Measurements from ENCODE around the gene NRP1.
"Not testable (repeated sequence)": the region's sequence is repeated elsewhere in the genome, so short reads cannot be mapped to it uniquely, and the experiment has no call there.

The NRP1 gene

DNA sequence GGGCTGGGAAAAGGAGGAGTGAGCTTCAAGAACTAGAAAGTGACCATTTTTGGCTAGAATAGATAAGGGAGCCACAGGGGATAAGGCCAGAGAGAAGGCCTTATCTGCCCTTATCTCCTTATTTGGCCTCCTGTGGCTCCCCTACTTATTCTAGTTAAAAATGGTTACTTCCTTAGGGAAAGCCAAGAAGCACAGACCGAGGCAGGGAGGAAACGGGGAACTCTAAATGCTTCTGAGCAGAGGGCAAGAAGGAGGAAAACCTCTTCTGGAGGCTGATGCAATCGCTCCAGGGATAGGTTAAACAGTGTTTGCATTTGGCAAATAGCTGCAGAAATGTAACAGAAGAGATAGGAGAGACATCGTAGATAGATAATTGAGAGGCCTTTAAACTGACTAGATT, 18.6 kb downstream of the NRP1 start:
- no peak for FAIRE-seq

DNA sequence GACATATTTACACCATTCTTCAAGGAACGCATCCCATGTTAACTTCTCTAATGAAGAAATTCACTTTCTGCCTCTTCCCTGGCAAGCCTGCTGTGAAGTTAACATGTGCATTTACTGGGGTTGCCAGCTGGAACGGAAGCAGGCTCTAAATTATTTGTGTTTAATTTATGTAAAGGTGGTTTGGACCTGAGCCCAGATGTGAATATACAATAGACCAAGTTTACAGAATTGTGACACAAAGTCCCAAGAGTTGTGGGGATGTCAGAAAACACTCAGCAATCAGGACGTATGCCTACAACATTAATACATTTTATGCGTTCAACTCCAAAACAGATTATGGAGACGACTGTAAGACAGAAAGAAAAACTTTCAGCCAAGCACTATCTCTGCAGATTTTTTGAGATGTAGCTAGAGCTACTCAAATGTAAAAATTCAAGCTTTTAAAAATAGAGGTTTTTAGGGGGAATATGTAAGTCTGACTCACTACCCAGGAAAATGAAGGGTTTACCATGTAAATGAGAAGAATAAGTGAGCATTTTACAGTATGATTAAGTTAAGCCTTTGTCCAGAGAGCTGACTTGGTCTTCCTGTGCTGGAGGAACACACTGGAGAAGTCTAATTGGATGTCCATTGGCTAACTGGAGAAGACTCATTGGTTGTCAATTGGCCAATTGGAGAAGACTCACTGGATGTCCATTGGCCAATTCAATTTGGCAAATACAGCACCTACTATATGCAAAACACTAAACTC, 19.5 kb downstream of the NRP1 start:
- no peak for FAIRE-seq

DNA sequence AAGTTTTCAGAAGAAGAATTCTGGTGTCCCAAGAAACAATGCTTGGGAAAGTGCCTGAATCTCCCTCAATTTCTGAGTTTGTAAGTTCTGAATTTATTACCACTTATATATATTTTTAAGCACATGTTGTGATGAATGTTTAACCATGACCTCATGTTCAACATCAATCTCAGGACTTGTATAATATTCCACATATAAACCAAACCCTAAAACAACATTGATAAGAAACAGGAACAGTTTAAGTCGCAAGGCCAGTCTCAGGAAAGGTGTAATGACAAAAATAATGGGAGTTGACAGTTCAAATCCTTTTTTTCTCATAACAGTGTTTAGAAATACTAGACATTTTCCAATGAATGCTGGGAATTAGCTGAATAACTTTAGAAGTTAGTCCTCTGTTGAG, 22.8 kb downstream of the NRP1 start:
- FAIRE-seq: no peak

DNA sequence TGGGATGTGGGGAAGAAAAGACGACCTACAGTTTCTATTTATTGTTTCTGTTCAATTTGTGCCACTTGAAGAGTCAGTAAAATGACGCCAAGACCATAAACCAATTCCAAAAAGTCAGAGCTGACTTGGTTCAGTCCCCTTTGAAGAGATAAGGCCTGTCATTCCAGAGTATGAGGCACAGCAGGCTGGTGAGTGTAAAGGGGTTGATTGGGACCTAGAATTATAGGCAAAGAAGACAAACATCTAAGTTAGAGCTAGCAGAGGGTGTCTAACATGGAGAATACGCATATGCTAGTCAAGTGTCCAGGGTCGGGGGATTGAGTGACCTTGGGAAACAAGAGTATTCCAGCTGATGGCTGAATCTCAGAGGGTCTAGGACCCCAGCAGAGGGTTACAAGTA, 23.6 kb downstream of the NRP1 start:
- no peak for FAIRE-seq

DNA sequence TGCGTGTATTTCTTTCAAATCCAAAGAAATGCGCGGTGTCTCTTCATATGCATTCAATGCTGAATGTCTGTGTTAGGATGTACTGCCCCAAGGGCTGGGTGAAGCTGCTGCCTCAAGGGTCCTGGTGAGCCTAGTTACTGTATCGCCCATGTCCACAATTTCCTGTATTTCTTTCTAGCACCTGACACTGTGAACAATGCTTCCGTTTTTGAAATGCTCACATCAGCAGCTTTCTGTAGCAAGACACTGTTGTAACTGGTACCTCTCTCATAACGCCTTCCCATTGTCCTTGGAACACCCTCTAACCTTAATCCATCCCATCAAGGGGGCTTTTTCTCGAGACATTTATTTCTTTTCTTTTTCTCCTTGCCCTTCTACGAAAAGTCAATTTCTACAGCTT, 25.1 kb downstream of the NRP1 start:
- no peak for FAIRE-seq

DNA sequence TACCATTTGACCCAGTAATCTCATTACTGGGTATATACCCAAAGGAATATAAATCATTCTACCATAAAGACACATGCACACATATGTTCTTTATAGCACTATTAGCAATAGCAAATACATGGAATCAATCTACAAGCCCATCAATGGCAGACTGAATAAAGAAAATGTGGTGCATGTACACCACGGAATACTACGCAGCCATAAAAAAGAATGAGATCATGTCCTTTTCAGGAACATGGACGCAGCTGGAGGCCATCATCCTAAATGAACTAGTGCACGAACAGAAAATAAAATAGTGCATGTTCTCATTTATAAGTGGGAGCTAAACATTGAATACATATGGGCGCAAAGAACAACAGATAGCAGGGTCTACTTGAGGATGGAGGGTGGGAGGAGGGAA, 26.6 kb downstream of the NRP1 start:
- no peak for FAIRE-seq

DNA sequence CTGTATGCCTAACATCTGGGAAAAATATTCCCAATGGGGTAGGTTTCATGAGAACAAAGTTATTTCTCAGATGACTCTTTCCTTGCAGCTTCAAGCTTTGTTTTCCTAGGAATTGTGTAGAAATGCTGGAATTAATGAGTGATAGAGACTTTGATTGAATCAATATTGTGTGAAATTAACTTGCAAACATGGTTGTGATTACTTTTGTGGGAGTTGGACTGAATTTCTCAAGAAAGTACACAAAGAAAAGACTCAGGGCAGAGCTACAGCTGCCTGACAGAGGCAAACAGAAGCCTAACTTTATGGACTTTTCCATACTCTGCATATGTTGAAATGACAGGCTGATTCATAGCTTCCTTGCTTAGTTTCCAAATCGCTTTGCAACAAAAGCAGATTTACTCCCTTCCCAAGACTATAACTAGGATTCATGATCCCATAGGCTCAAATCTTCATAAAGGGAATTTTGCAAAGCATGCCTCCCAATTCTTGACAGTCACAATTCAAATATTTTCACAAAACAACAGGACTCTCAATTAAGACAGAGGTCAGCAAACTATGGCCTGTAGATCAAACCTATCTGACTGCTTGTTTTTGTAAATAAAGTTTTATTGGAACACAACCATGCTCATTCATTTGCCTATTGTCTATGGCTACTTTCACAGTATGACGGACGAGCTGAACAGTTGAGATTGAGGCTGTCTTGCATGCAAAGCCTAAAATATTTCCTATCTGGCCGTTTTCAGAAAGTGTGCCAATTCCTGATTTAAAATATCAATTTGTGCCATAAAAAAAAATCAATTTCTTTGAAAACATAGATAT, 27.6 kb downstream of the NRP1 start:
- no peak for FAIRE-seq

DNA sequence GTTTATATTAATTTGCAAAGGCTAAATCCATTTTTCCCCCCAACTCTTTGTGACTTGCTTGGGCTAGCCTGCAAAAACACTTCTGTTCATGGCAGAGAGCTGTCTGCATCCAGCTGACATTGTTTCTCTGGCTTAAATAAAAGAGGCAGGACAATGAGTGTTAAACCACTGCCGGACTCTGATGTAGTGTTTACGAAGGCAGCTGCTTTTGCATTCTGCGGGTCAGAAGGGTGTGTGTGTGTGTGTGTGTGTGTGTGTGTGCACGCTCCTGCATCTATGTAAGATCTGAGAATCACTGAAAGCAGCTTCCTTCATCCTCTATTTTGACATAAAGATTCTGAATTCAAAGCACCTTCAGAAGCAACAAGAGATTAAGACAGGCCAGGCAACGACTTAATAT, 28.3 kb downstream of the NRP1 start:
- no peak for FAIRE-seq

DNA sequence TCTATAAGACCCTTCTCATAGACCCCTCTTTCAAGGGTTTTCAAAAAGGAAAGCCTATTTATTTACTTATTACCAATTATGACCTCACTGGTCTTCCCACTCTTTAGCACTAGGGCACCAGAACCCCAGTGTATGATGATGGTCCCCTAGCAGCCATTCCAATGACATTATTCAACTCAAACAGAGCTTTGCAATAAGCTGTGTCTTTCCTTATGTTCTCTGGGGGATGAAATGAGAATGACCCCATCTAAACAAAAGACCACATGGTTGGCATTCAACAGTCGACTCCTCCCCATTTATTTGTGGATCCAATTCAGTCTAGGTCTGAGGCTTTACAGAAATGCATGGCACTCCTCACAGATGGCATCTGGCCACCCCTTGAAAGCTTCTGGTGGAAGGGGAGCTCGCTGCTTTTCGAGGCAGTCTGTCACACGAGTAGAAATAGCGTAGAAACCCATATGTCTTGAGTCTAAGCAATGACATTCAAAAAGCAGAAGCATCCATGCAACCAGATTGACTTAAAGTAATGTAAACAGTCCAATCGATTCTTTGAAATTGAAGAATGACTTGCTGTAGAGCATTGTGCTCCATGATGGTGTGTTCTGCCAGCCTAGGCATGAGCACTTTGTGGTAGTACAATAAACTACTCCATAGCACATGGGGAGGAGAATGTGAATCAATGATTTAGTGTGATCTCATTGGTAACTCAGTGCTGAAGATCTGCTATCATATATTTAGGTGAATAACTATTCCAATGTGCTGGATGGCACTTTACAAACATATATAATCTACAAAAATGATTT, 29.8 kb downstream of the NRP1 start:
- no peak for FAIRE-seq

DNA sequence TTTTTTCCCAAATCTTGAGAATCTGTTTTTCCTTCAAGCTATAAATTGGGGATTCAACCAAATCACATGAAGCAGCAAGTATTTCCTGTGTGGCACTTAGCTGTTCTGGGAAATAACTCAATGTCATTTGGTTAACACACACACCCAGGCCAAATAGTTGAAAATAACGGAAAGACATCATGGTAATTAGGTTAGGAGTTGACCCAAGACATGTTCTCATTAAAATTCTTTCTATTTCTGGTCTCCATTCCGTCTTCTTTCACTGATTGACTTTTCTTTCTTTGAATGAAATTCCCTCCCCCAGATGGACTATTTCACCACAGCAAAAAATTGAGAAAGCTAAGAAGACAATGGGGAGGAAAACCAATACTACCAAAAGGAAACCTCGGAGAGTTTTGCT, 30.5 kb downstream of the NRP1 start:
- FAIRE-seq: peak; percentile 35

DNA sequence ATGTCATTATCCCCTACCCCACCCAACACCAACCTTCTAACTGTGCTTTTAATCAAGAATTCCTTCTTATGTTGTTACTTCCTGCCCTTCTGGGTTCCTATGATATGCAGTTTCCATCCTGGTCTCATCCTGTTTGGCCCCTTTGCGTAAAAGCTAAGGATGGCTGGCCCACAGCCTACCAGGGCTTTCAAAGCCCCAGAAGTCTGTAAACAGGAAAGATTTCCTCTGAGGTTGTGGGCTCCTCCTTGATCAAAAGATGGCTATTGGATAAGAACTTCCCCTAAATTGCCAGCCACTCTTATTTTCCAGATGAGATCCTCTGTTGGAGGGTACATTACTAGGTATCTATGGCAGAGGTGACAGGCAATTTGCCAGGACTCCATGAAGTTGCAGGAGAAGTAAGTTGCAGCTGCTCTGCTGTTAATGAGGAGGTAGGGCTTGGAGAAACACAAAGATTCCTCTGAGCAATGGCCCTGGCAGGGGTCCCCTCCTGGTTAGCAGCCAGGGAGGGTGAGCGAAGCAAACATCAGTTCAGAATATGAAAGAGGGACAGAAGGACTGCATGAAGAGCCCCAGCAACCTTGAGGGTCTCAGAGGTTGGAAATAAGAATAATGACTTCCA, 32.1 kb downstream of the NRP1 start:
- FAIRE-seq: no peak

DNA sequence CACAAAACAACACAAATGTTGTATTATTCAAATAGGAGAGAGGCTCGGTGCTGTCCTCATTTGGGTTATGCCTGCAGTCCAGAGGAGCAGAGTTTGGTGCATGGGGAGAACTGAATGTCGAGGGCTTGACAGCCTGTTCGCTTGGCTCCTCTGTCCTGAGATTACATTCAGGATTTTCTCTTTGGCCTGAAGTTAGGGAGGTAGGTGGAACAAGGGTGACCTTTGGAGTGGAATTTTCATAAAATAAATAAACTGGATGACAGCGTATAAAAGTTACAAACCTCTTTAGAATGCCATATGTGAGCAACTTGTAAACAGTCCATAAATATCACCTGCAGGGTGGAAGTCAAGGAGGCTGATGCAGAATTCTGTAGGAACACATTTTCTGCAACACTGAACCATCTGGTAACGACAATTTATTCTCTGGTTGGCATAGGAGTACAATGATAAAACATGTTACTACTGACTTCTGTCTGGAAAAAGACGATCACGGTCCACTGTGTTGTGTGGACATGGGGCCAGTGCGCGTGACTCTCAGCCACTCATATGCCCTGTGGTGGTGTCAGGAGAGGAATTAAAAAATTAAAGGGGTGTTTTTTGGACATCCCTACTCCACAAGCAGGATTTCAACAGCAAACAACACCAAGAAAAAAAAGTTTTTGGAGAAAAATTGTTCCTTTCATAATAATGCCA, 33.2 kb downstream of the NRP1 start:
- no peak for FAIRE-seq

DNA sequence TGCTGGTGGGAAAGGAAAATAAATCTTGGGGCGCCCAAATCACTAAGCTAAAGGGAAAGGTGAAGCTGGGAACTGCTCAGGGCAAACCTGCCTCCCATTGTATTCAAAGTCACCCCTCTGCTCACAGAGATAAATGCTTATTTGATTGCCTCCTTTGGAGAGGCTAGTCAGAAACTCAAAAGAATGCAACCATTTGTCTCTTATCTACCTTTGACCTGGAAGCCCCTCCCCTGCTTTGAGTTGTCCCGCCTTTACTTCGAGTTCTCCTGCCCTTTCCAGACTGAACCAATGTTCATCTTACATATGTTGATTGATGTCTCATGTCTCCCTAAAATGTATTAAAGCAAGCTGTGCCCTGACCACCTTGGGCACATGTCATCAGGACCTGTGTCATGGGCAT, 33.9 kb downstream of the NRP1 start:
- FAIRE-seq: not testable (repeated sequence)

DNA sequence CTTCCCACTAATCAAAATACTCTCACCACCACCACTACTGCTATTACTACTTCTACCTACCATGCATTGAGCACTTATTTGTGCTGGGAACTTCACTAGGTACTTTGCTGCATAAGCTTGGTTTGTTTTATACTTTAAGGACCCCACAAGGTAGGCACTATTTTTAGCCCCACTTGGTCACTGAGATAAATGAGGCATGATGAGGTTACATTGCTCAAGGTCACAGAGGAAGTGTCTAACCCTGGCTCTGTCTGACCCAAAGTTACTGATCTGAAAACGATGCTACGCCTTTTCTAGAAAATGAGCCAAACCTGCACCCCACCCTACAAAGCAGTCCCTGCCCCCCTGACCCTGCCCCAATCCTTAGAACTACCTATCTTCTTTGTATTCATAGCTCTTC, 35.6 kb downstream of the NRP1 start:
- FAIRE-seq: no peak

DNA sequence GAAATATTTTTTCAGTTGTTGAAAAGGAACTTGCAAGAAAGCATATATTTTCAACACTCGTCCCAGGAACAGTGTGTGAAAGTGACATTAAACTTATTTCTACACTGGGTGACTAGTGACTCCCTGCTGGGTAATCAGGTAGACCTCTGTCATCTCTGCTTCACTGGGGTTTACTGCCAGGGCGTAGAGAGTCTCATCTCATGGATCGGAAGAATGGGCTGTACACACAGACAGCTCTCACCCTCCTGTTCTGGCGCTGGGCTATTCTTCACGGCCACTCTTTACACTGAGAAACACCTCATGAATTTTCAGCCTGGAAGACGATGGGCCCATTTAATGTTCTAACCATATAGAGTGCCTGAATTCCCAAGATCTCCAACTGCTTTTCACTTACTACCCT, 36.4 kb downstream of the NRP1 start:
- FAIRE-seq: no peak

DNA sequence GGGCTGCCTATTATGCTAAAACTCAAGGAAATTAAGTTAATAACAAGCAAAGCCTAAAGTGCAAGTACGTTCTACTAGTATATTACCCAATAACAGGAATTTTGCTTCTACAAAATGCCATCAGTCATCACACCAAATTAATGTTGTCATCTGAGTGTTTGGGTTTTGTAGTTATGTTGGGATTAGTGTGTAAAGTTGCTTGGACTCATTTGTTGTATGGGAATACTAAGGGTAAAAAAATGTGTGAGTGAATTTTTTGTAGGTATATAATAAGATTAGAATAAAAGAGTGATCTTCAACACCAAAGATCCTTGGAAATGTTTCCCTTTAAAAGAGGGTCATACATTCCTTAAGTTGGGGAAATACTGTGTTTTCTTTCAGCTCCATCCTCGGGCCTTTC, 38.6 kb downstream of the NRP1 start:
- no peak for FAIRE-seq

DNA sequence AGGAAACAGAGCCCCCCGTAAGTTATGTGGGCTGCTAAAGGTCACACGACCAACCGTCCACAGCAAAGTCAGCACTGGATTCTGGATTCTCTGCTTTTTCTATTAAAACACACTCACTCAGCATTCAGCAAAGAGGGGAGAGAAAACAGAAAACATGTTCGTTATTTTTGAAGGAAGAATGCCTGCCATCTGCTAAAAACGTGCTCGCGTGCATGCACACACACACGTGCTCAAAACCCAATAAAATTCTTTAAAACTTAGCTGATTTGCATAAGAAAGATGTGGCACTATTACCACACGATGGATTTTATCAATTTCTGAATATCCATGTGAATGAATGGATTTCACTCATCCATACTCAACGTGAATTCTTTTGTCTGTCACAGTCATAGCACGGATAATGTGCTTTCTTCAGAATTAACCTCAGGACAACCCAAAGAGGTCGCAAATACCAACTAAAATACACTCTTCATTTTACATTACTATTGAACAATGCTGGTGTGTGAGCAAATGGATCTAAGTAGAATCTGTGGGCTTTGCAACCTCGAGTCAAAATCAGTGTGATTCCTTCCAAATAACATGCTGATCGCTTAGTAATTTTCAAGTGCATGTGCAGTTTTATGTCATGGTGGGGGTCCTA, 40.8 kb downstream of the NRP1 start:
- FAIRE-seq: no peak

DNA sequence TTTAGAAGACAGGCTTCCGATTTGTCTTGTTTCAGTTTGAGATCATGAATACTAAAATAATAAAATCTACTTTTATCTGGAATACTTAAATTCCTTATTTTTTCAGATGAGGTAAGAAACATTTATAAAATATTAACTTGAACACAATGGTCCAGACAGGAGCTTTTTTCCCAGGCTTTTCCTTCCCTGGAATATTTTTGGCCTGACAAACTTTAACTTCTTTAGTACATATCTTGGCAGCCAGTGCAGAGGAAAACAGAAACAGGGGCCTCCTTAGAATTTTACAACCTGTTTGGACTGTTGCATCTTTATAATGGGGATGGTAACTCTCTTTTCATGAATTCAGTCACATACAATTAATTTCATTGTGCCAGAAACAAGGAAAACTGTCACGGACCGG, 41.4 kb downstream of the NRP1 start:
- peak; percentile 48 for FAIRE-seq

DNA sequence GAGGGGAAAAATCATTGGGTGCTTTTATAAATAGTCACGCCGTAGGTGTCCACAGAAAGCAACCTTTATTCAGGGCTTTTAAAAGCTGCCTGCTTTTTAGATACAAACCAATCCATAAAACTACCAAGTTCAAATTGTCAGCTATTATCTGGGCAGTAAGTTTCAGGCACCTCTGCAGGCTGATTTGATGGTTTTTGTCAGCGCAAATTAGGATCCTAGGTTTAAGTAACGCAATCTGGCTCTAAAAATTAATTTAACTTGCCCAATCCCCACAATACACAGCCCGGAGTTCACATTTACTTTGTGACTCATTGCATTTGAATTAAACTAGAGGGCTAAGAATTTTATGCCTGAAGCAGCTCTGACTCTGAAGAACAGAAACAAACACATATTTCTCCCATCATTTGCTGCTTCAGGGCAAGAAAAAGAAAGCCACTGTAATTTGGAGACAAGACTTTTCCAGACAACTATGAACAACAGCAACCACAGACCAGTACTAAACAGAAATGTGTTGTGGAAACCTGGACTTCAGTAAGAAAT, 43.3 kb downstream of the NRP1 start:
- peak; percentile 53 for FAIRE-seq

DNA sequence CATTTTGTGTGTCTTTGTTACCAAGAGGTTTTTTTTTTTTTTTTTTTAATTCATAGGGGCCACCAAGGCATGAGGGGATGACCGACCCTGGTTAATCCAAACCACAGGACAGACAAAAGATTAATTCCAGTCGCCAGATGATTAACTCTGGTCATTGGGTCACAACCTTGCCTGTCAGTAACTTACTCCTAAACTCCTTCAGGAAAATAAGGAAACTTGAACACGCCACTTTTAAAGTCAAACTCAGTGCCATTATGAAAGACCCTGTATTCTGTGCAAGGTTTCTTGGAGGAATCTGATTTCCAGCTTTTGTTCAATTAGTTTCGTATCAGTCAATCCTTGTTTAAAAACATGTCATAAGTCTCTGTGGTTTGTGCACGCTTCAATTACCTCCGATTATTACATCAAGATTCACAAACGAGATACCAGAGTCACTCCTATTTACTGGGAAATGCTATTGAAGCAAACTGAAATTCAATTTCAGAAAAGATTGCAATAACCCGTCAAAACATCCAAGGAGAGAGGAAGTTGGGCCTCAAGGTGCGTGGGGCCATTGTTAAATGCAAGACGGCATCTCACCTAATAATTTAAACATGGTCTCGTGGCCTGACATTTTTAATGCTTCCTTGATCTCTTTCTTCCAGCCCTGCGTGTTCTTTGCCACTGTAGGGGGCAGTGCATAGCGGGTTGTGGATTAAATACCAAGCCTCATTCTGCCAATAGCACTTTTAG, 44.0 kb downstream of the NRP1 start:
- no peak for FAIRE-seq

DNA sequence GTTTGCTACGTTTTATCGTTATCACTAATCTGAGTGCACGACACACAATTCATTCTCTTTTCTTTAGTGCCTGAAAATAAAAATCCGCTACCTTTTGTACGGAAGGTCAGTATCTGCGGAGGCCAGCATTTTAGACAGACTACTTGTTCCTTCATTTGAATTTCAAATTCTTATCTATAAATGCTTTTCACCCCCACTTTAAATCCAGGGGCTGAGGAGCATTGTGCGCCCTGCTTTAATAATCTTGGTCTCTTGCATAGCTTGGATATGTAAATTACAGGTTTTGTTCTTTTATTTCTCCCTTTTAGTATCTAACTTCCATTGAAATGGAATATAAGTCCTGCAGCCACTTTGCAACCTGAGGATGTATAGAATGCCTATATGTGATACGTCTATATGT, 44.7 kb downstream of the NRP1 start:
- no peak for FAIRE-seq
